HepG2 (cell line): Measurements from ENCODE around the gene CD34. TPM values are rescaled to one million over a fixed set of nuclear protein-coding genes. Genes with fewer than 3 reads are reported as not detected.
A peak's percentile ranks its signal among the peaks of the same experiment; 100 is the strongest.

Experiments
- CREB3 ChIP-seq: sonication (generic); formaldehyde crosslinking; IDR thresholded peaks from 2 replicates; pipeline ENCODE4 v1.5.0; 2020; ENCODE audit warnings: missing genetic modification reagents
- JUN ChIP-seq: sonication (generic); formaldehyde crosslinking; IDR thresholded peaks from 2 replicates; pipeline ENCODE4 v1.4.0; 2020; ENCODE audit warnings: mild to moderate bottlenecking, missing genetic modification reagents
- KDM2A ChIP-seq: sonication (generic); formaldehyde crosslinking; IDR thresholded peaks from 2 replicates; pipeline ENCODE4 v1.4.0; 2020; ENCODE audit warnings: low read depth, missing genetic modification reagents, borderline replicate concordance
- PHF8 ChIP-seq: sonication (generic); formaldehyde crosslinking; IDR thresholded peaks from 2 replicates; pipeline ENCODE4 v1.5.0; 2020; ENCODE audit warnings: missing genetic modification reagents
- SKI ChIP-seq: fragments of 450-650 bp; IDR thresholded peaks from one replicate; pipeline ENCODE4 v1.6.1; 2018; ENCODE audit warnings: mild to moderate bottlenecking; ENCODE audit not compliant: partially characterized antibody
- ZBTB1 ChIP-seq: sonication (generic); formaldehyde crosslinking; IDR thresholded peaks from 2 replicates; pipeline ENCODE4 v1.4.0; 2020; ENCODE audit warnings: missing genetic modification reagents, borderline replicate concordance
- ZNF136 ChIP-seq: sonication (generic); formaldehyde crosslinking; IDR thresholded peaks from 2 replicates; pipeline ENCODE4 v1.8.1; 2022; ENCODE audit warnings: low read depth, mild to moderate bottlenecking, moderate library complexity, missing genetic modification reagents
- ZNF142 ChIP-seq: sonication (generic); formaldehyde crosslinking; IDR thresholded peaks from 2 replicates; pipeline ENCODE4 v1.4.0; 2020; ENCODE audit warnings: missing genetic modification reagents
- ZNF256 ChIP-seq: sonication (generic); formaldehyde crosslinking; conservative IDR thresholded peaks from 2 replicates; pipeline ENCODE4 v1.4.0; 2020; ENCODE audit warnings: missing genetic modification reagents
- ZNF619 ChIP-seq: sonication (generic); formaldehyde crosslinking; IDR thresholded peaks from 2 replicates; pipeline ENCODE4 v1.4.0; 2020; ENCODE audit warnings: mild to moderate bottlenecking, missing genetic modification reagents
- ZNF773 ChIP-seq: sonication (generic); formaldehyde crosslinking; IDR thresholded peaks from 2 replicates; pipeline ENCODE4 v1.4.0; 2020; ENCODE audit warnings: missing genetic modification reagents, borderline replicate concordance
- polyA plus RNA-seq, 8 experiments: library from polyadenylated mRNA; depleted of rRNA in 3 of 8; stranded (reverse) in 7 of 8; unstranded in 1 of 8; fragments of >200 nt; fragmentation: Illumina TruSeq in 4 of 8; extraction: Trizol in 4 of 8; gene quantifications; 2 replicates each; pipeline versions ENCODE4 v1.2.1 to v1.2.3, GENCODE V29; 2011 to 2016; ENCODE audit warnings: low read depth in 4 of 8, missing spikeins in 1 of 8, mixed read lengths in 1 of 8; ENCODE audit not compliant: insufficient read depth in 1 of 8
- total RNA-seq, 5 experiments: library from RNA; depleted of rRNA; stranded (reverse); fragments of >200 nt; fragmentation: Illumina TruSeq; extraction: Trizol; gene quantifications; 2 replicates each; pipeline ENCODE4 v1.2.3, GENCODE V29; 2016; ENCODE audit warnings: low read depth in 1 of 5
- TF ChIP-seq, protein P1 (sequence below): sonication (generic); formaldehyde crosslinking; IDR thresholded peaks from 2 replicates; pipeline ENCODE4 v1.4.0; 2020; ENCODE audit warnings: mild to moderate bottlenecking, missing genetic modification reagents
- TF ChIP-seq, protein P2 (sequence below): IDR thresholded peaks from 2 replicates; pipeline ENCODE4 v1.6.1; 2012; ENCODE audit warnings: inconsistent platforms
- TF ChIP-seq, protein P3 (sequence below): sonication (generic); formaldehyde crosslinking; IDR thresholded peaks from 2 replicates; pipeline ENCODE4 v1.5.1; 2020; ENCODE audit warnings: mild to moderate bottlenecking, missing genetic modification reagents, moderate library complexity

Gene CD34
- total and polyA plus RNA-seq, 2 of the 13 experiments (the other 11 are each of a cell fraction or from before 2014, with no cell fraction given): not detected

- TF ChIP-seq, protein P1, sequence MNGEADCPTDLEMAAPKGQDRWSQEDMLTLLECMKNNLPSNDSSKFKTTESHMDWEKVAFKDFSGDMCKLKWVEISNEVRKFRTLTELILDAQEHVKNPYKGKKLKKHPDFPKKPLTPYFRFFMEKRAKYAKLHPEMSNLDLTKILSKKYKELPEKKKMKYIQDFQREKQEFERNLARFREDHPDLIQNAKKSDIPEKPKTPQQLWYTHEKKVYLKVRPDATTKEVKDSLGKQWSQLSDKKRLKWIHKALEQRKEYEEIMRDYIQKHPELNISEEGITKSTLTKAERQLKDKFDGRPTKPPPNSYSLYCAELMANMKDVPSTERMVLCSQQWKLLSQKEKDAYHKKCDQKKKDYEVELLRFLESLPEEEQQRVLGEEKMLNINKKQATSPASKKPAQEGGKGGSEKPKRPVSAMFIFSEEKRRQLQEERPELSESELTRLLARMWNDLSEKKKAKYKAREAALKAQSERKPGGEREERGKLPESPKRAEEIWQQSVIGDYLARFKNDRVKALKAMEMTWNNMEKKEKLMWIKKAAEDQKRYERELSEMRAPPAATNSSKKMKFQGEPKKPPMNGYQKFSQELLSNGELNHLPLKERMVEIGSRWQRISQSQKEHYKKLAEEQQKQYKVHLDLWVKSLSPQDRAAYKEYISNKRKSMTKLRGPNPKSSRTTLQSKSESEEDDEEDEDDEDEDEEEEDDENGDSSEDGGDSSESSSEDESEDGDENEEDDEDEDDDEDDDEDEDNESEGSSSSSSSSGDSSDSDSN (CRISPR knock-in tag): peak; percentile 60; the same call in 1 of the 2 replicates
- TF ChIP-seq SKI (no peak), ZNF142 (0 out of 2 replicates have a peak, but pooled peaks have one; percentile 60), JUN (CRISPR knock-in tag) (no peak), ZNF136 (no peak), ZBTB1 (CRISPR knock-in tag) (no peak), KDM2A (CRISPR knock-in tag) (peak; percentile 52; the same call in 1 of the 2 replicates), ZNF619 (CRISPR knock-in tag) (no peak), ZNF256 (CRISPR knock-in tag) (no peak), CREB3 (CRISPR knock-in tag) (peak; percentile 50; the same call in 1 of the 2 replicates), PHF8 (CRISPR knock-in tag) (peak; percentile 70), ZNF773 (CRISPR knock-in tag) (no peak)
- TF ChIP-seq, protein P2, sequence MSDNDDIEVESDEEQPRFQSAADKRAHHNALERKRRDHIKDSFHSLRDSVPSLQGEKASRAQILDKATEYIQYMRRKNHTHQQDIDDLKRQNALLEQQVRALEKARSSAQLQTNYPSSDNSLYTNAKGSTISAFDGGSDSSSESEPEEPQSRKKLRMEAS: peak; percentile 81
- TF ChIP-seq, protein P3, sequence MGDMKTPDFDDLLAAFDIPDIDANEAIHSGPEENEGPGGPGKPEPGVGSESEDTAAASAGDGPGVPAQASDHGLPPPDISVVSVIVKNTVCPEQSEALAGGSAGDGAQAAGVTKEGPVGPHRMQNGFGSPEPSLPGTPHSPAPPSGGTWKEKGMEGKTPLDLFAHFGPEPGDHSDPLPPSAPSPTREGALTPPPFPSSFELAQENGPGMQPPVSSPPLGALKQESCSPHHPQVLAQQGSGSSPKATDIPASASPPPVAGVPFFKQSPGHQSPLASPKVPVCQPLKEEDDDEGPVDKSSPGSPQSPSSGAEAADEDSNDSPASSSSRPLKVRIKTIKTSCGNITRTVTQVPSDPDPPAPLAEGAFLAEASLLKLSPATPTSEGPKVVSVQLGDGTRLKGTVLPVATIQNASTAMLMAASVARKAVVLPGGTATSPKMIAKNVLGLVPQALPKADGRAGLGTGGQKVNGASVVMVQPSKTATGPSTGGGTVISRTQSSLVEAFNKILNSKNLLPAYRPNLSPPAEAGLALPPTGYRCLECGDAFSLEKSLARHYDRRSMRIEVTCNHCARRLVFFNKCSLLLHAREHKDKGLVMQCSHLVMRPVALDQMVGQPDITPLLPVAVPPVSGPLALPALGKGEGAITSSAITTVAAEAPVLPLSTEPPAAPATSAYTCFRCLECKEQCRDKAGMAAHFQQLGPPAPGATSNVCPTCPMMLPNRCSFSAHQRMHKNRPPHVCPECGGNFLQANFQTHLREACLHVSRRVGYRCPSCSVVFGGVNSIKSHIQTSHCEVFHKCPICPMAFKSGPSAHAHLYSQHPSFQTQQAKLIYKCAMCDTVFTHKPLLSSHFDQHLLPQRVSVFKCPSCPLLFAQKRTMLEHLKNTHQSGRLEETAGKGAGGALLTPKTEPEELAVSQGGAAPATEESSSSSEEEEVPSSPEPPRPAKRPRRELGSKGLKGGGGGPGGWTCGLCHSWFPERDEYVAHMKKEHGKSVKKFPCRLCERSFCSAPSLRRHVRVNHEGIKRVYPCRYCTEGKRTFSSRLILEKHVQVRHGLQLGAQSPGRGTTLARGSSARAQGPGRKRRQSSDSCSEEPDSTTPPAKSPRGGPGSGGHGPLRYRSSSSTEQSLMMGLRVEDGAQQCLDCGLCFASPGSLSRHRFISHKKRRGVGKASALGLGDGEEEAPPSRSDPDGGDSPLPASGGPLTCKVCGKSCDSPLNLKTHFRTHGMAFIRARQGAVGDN (CRISPR knock-in tag): peak; percentile 69
These were observed 41.9 kb downstream of the CD34 start (continued) for GRCh38 chr1:207868774-207869721.
